ENCODE data around the gene BEAN1.

GRCh38 chr16:66494916-66495315 is 67.8 kb downstream of the BEAN1 start:
- TF ChIP-seq PBX3 (IDR thresholded peaks at IDR 0.05), result no peak
- TF ChIP-seq GABPA (IDR thresholded peaks at IDR 0.05; ENCODE audit: low read depth), result no peak
- TF ChIP-seq RFX5 (IDR thresholded peaks at IDR 0.05; ENCODE audit: low read length), result no peak

All from SK-N-SH (cell line).